IMR-90 (cell line): ENCODE data around the gene ARHGAP15. TPM values are rescaled to one million over a fixed set of nuclear protein-coding genes. Genes with fewer than 3 reads are reported as not detected.

Experiments used
- ATAC-seq: fragments of 200-7000 bp; cut with Tn5 transposase; 2 replicates; pipeline ENCODE4 v1.9.1; 2020; ENCODE audit warnings: low read depth, mild to moderate bottlenecking, moderate library complexity
- BruUV-seq: library from RNA; stranded (reverse); fragments of 400-500 nt; replicated peaks from 2 replicates; lab custom pipeline; 2021; lab: Mats Ljungman, UMichigan
- CTCF ChIA-PET: fragments of 300-600 bp; formaldehyde crosslinking; extraction: SDS; loops from one replicate; lab custom pipeline; 2021; ENCODE audit warnings: antibody characterized with exemption; lab: Yijun Ruan, JAX
- POLR2A ChIA-PET: fragments of 300-600 bp; sonication (Branson Sonifier 250); formaldehyde crosslinking; loops from one replicate; lab custom pipeline; 2022; ENCODE audit warnings: antibody characterized with exemption; ENCODE audit not compliant: unreplicated experiment; lab: Charles Lee
- DNase-seq: peaks from one replicate; pipeline ENCODE4 v3.0.0; 2013
- H2AFZ ChIP-seq: replicated peaks from 2 replicates; pipeline ENCODE3; 2013; ENCODE audit warnings: low read length, mild to moderate bottlenecking; ENCODE audit not compliant: poor library complexity
- H2AK5ac ChIP-seq: 2 replicates; pipeline ENCODE4 v1.6.1; 2013; ENCODE audit warnings: low read depth, low read length, inconsistent platforms
- H2AK9ac ChIP-seq: replicated peaks from 2 replicates; pipeline ENCODE3; 2013; ENCODE audit warnings: mild to moderate bottlenecking, low read depth, low read length, moderate library complexity; ENCODE audit not compliant: poor library complexity
- H2BK120ac ChIP-seq: 2 replicates; pipeline ENCODE4 v1.6.1; 2013; ENCODE audit warnings: low read depth, low read length, inconsistent platforms
- H2BK15ac ChIP-seq: 3 replicates; pipeline ENCODE4 v1.6.1; 2013; ENCODE audit warnings: low read depth, low read length, inconsistent platforms
- H2BK20ac ChIP-seq: 2 replicates; pipeline ENCODE4 v1.6.1; 2013; ENCODE audit warnings: low read depth, mild to moderate bottlenecking, inconsistent platforms, low read length, moderate library complexity
- H2BK5ac ChIP-seq: 2 replicates; pipeline ENCODE4 v1.6.1; 2013; ENCODE audit warnings: mild to moderate bottlenecking, low read depth, low read length, inconsistent platforms; ENCODE audit not compliant: poor library complexity, severe bottlenecking
- H3K14ac ChIP-seq: replicated peaks from 2 replicates; pipeline ENCODE4 v1.6.1; 2013; ENCODE audit warnings: low read depth, low read length, inconsistent platforms
- H3K18ac ChIP-seq: 2 replicates; pipeline ENCODE4 v1.6.1; 2013; ENCODE audit warnings: low read depth, low read length, control low read depth
- H3K23ac ChIP-seq: 2 replicates; pipeline ENCODE4 v1.6.1; 2013; ENCODE audit warnings: low read depth, low read length, inconsistent platforms
- H3K27ac ChIP-seq: 2 replicates; pipeline ENCODE4 v1.5.1; 2013; ENCODE audit warnings: mild to moderate bottlenecking, control low read depth, low read length; ENCODE audit not compliant: insufficient read depth
- H3K27me3 ChIP-seq: 2 replicates; pipeline ENCODE4 v1.6.1; 2013; ENCODE audit warnings: low read length; ENCODE audit not compliant: control insufficient read depth, insufficient read depth
- H3K36me3 ChIP-seq: 2 replicates; pipeline ENCODE4 v1.6.1; 2013; ENCODE audit warnings: low read length, mixed read lengths; ENCODE audit not compliant: control insufficient read depth, insufficient read depth
- H3K4ac ChIP-seq: 2 replicates; pipeline ENCODE4 v1.6.1; 2013; ENCODE audit warnings: low read depth, low read length, inconsistent platforms
- H3K4me1 ChIP-seq: 2 replicates; pipeline ENCODE4 v1.6.1; 2013; ENCODE audit warnings: low read length, mixed read lengths; ENCODE audit not compliant: control insufficient read depth, insufficient read depth
- H3K4me2 ChIP-seq: 2 replicates; pipeline ENCODE4 v1.6.1; 2013; ENCODE audit warnings: low read depth, mild to moderate bottlenecking, control low read depth, low read length, moderate library complexity
- H3K4me3 ChIP-seq: 2 replicates; pipeline ENCODE4 v1.5.1; 2013; ENCODE audit warnings: low read depth, mild to moderate bottlenecking, control low read depth, low read length, moderate library complexity; ENCODE audit not compliant: insufficient read depth
- H3K56ac ChIP-seq: 2 replicates; pipeline ENCODE4 v1.6.1; 2013; ENCODE audit warnings: low read length, inconsistent platforms; ENCODE audit not compliant: insufficient read depth; ENCODE audit errors: extremely low read depth
- H3K79me1 ChIP-seq, 2 experiments: 2 replicates each; pipeline ENCODE4 v1.6.1; 2013; ENCODE audit warnings: low read length in 2 of 2, inconsistent platforms in 1 of 2, low read depth in 1 of 2
- H3K9ac ChIP-seq: 2 replicates; pipeline ENCODE4 v1.6.1; 2013; ENCODE audit warnings: low read depth, low read length, control low read depth
- H3K9me1 ChIP-seq: 2 replicates; pipeline ENCODE4 v1.6.1; 2013; ENCODE audit warnings: low read length, inconsistent platforms; ENCODE audit not compliant: insufficient read depth
- H3K9me3 ChIP-seq: 2 replicates; pipeline ENCODE4 v1.6.1; 2013; ENCODE audit warnings: low read length; ENCODE audit not compliant: control insufficient read depth, insufficient read depth
- H4K20me1 ChIP-seq: 2 replicates; pipeline ENCODE4 v1.6.1; 2013; ENCODE audit warnings: low read length, inconsistent platforms; ENCODE audit not compliant: insufficient read depth
- H4K5ac ChIP-seq: 2 replicates; pipeline ENCODE4 v1.6.1; 2013; ENCODE audit warnings: mild to moderate bottlenecking, low read depth, low read length, control low read depth
- H4K8ac ChIP-seq, 2 experiments: 2 replicates each; pipeline ENCODE4 v1.6.1; 2013; ENCODE audit warnings: low read depth in 2 of 2, low read length in 2 of 2, control low read depth in 1 of 2, inconsistent platforms in 1 of 2
- H4K91ac ChIP-seq: 2 replicates; pipeline ENCODE4 v1.6.1; 2013; ENCODE audit warnings: low read depth, low read length, inconsistent platforms; ENCODE audit not compliant: insufficient read depth
- BHLHE40 ChIP-seq: fragments of 150-350 bp; IDR thresholded peaks from 2 replicates; pipeline ENCODE4 v1.6.1; 2016; ENCODE audit warnings: mild to moderate bottlenecking, low read depth, low read length
- CEBPB ChIP-seq: IDR thresholded peaks from 2 replicates; pipeline ENCODE4 v1.6.1; 2012; ENCODE audit warnings: low read depth, low read length, improper control_type of control experiment
- CHD1 ChIP-seq: IDR thresholded peaks from 2 replicates; pipeline ENCODE4 v1.6.1; 2012; ENCODE audit warnings: low read depth, low read length, improper control_type of control experiment
- CTCF ChIP-seq: conservative IDR thresholded peaks from 2 replicates; pipeline ENCODE4 v1.5.1; 2012; ENCODE audit warnings: mild to moderate bottlenecking, low read depth, low read length, improper control_type of control experiment
- ELK1 ChIP-seq: fragments of 150-350 bp; IDR thresholded peaks from 2 replicates; pipeline ENCODE4 v1.6.1; 2016; ENCODE audit warnings: low read depth, mild to moderate bottlenecking, low read length, moderate library complexity, borderline replicate concordance
- FOS ChIP-seq: fragments of 150-350 bp; IDR thresholded peaks from 2 replicates; pipeline ENCODE4 v1.6.1; 2016; ENCODE audit warnings: low read depth, low read length
- MAFK ChIP-seq: IDR thresholded peaks from 2 replicates; pipeline ENCODE4 v1.6.1; 2012; ENCODE audit warnings: low read depth, low read length, improper control_type of control experiment
- MAZ ChIP-seq: IDR thresholded peaks from 2 replicates; pipeline ENCODE4 v1.6.1; 2012; ENCODE audit warnings: low read depth, mild to moderate bottlenecking, low read length, improper control_type of control experiment, moderate library complexity, borderline replicate concordance
- MXI1 ChIP-seq: IDR thresholded peaks from 2 replicates; pipeline ENCODE4 v1.6.1; 2012; ENCODE audit warnings: low read depth, mild to moderate bottlenecking, low read length, moderate library complexity, borderline replicate concordance
- NFE2L2 ChIP-seq: fragments of 150-350 bp; IDR thresholded peaks from 2 replicates; pipeline ENCODE4 v1.6.1; 2016; ENCODE audit warnings: low read depth, mild to moderate bottlenecking, low read length
- POLR2A ChIP-seq: IDR thresholded peaks from 2 replicates; pipeline ENCODE4 v1.6.1; 2012; ENCODE audit warnings: mild to moderate bottlenecking, low read depth, low read length
- RAD21 ChIP-seq: IDR thresholded peaks from 2 replicates; pipeline ENCODE4 v1.6.1; 2012; ENCODE audit warnings: low read length, improper control_type of control experiment
- RCOR1 ChIP-seq: IDR thresholded peaks from 2 replicates; pipeline ENCODE4 v1.6.1; 2012; ENCODE audit warnings: mild to moderate bottlenecking, low read length, improper control_type of control experiment; ENCODE audit not compliant: insufficient replicate concordance
- RFX5 ChIP-seq: IDR thresholded peaks from 2 replicates; pipeline ENCODE4 v1.8.0; 2012; ENCODE audit warnings: low read depth, mild to moderate bottlenecking, low read length, moderate library complexity
- SMC3 ChIP-seq: fragments of 150-350 bp; IDR thresholded peaks from 2 replicates; pipeline ENCODE4 v1.6.1; 2016; ENCODE audit warnings: low read depth, mild to moderate bottlenecking, antibody characterized with exemption, low read length, moderate library complexity
- USF2 ChIP-seq: fragments of 150-350 bp; IDR thresholded peaks from 2 replicates; pipeline ENCODE4 v1.6.1; 2017; ENCODE audit warnings: mild to moderate bottlenecking, antibody characterized with exemption, low read length, low read depth
- WGBS, 2 experiments: methylation state at CpG; one replicate each; pipeline versions ENCODE4 v1.1.5 to v1.1.7; 2013; ENCODE audit warnings: missing lambda C conversion rate in 2 of 2; ENCODE audit not compliant: insufficient read length in 1 of 2; ENCODE audit errors: extremely low coverage in 2 of 2; 5-methylcytosine and 5-hydroxymethylcytosine counted together
- dilution Hi-C: fragments of 300-500 bp; cut with HindIII; formaldehyde crosslinking; loops from one replicate; pipeline ENCODE4 v1.14.3; 2018; ENCODE audit warnings: low sequenced_read_pairs; ENCODE audit not compliant: unreplicated experiment
- in situ Hi-C: fragments of 300-500 bp; cut with MboI; formaldehyde crosslinking; loops from 3 replicates; pipeline ENCODE4 v1.14.3; 2019; ENCODE audit warnings: low sequenced_read_pairs, inconsistent platforms, mixed read lengths
- intact Hi-C: fragments of 100-400 bp; cut with micrococcal nuclease; formaldehyde crosslinking; loops from 2 replicates; pipeline ENCODE4 v1.10.0; 2022
- polyA plus RNA-seq, 3 experiments: library from polyadenylated mRNA; depleted of rRNA; stranded (reverse); fragments of >200 nt; gene quantifications; 2 replicates each; pipeline ENCODE4 v1.2.3, GENCODE V29; 2012; ENCODE audit warnings: low replicate concordance in 1 of 3
- total RNA-seq: library from RNA; depleted of rRNA; stranded (reverse); fragments of >200 nt; gene quantifications from 2 replicates; pipeline ENCODE4 v1.2.3, GENCODE V29; 2012

The ARHGAP15 gene
- total and polyA plus RNA-seq, 2 of the 4 experiments (the other 2 are of a cell fraction) = not detected

GRCh38 chr2:143334837-143335236 is 205.6 kb downstream of the ARHGAP15 start:
- Histone ChIP-seq H3K4me2 (no peak overlapping the region), H2AK9ac (no peak overlapping the region), H2BK20ac (no peak overlapping the region), H3K9me3 (no peaks in the 10 kb centered on the region), H3K4me1 (no peaks in the 10 kb centered on the region), H2AK5ac (no peak overlapping the region), H3K27ac (no peak overlapping the region), H3K9ac (no peak overlapping the region), H2AFZ (no peak overlapping the region), H3K36me3 (no peaks in the 10 kb centered on the region), H3K18ac (no peak overlapping the region), H4K20me1 (no peaks in the 10 kb centered on the region), H3K4me3 (no peak overlapping the region), H3K56ac (no peak overlapping the region), H4K91ac (no peak overlapping the region), H3K9me1 (no peaks in the 10 kb centered on the region), H3K23ac (no peak overlapping the region), H3K14ac (no peak overlapping the region), H2BK5ac (no peak overlapping the region), H4K8ac (no peak overlapping the region), H2BK15ac (no peak overlapping the region), H3K4ac (no peak overlapping the region), H4K5ac (no peak overlapping the region), H3K27me3 (no peaks in the 10 kb centered on the region), H3K79me1 (no peaks in the 10 kb centered on the region), H2BK120ac (no peak overlapping the region)
- intact Hi-C loops = no loop called here
- in situ Hi-C loops = no loop called here
- POLR2A ChIA-PET = no interaction called here
- dilution Hi-C loops = no loop called here
- ATAC-seq (peak; percentile 72), DNase-seq (peak; percentile 24)
- WGBS, 2 experiments = no CpG with 5 or more reads among the region's 4 CpGs
- TF ChIP-seq MAFK = no peak
- no peak for TF ChIP-seq POLR2A
- TF ChIP-seq MXI1 = no peak
- TF ChIP-seq BHLHE40 = no peak
- TF ChIP-seq CEBPB = no peak
- TF ChIP-seq SMC3 = no peak
- TF ChIP-seq RAD21 = no peak
- no peak for TF ChIP-seq RCOR1
- TF ChIP-seq RFX5 = no peak
- no peak for TF ChIP-seq NFE2L2
- no peak for TF ChIP-seq CHD1
- TF ChIP-seq CTCF = no peak
- no peak for TF ChIP-seq USF2
- TF ChIP-seq ELK1 = no peak
- no peak for TF ChIP-seq MAZ
- TF ChIP-seq FOS = no peak
- CTCF ChIA-PET = interaction anchor here (1.0 kb wide), 1 partner anchor 13 kb away, joined by 3 read pairs; no protein-coding TSS in a partner anchor
- BruUV-seq = no TSS peak
